ENCODE data around the gene TSKU. TPM values are rescaled to one million over a fixed set of nuclear protein-coding genes. Genes with fewer than 3 reads are reported as not detected.

TSKU gene
- total RNA-seq, 1 donor from 2014 or later = 27.5 TPM

DNA sequence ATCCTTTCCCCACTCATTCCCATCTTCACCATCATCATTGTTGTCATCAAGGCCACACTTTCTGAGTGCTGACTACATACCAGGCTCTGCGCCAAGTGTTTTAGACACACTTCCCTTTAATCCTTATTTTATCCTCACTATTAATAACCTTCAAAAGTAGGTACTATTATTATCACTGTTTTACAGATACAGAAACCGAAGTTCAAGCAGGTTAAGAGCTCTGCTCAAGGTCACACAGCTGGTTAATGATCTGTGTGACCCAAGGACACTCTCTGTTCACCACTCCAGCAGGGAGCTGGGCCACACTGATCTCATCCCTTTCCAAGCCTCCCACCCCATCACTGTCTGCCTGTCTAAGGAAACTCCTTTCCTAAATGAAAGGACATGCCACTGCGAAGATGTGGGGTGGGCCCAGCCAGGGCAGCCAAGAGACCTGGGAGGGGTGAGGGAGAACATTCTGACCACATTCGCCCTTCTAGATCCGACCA, 17.2 kb upstream of the TSKU start:
- TF ChIP-seq, protein P1, sequence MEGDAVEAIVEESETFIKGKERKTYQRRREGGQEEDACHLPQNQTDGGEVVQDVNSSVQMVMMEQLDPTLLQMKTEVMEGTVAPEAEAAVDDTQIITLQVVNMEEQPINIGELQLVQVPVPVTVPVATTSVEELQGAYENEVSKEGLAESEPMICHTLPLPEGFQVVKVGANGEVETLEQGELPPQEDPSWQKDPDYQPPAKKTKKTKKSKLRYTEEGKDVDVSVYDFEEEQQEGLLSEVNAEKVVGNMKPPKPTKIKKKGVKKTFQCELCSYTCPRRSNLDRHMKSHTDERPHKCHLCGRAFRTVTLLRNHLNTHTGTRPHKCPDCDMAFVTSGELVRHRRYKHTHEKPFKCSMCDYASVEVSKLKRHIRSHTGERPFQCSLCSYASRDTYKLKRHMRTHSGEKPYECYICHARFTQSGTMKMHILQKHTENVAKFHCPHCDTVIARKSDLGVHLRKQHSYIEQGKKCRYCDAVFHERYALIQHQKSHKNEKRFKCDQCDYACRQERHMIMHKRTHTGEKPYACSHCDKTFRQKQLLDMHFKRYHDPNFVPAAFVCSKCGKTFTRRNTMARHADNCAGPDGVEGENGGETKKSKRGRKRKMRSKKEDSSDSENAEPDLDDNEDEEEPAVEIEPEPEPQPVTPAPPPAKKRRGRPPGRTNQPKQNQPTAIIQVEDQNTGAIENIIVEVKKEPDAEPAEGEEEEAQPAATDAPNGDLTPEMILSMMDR (conservative IDR thresholded peaks at IDR 0.05) = no peak
- Mint-ChIP-seq H3K9me3 (no peaks in the 10 kb centered on the region), H3K36me3 (ENCODE audit: low read depth) (no peaks in the 10 kb centered on the region), H3K4me1 (peaks cover 10% of the 10 kb centered on the region), H3K4me3 (no peak overlapping the region), H3K27ac (ENCODE audit: unreplicated experiment) (no peak overlapping the region), H3K27me3 (ENCODE audit: low read depth) (no peaks in the 10 kb centered on the region)
- no peak for DNase-seq (ENCODE audit: low read depth, low spot score)

DNA sequence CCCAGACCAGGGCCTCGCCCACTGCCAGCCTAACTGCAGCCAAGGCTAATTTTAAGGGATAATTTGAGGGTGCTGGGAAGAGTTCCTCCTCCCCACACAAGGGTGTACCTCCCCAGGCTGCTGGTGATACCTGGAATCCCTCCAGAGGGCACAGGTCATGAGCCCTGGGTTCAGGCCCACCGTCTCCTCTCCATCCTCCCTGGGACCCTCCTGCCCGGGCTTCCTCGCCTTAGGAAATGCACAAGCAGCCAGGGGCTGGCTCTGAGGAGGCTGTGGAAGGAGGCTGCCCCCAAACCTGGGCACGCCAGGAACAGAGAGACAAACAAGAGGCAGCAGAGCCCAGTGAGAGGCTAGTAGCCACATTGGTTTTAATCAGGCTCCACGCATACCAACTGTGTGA, 16.6 kb upstream of the TSKU start:
- H3K4me3 Mint-ChIP-seq = no peak overlapping the region
- H3K36me3 Mint-ChIP-seq (ENCODE audit: low read depth) = no peaks in the 10 kb centered on the region
- no peak for DNase-seq (ENCODE audit: low read depth, low spot score)
- no peaks in the 10 kb centered on the region for H3K27me3 Mint-ChIP-seq (ENCODE audit: low read depth)
- no peak overlapping the region for H3K27ac Mint-ChIP-seq (ENCODE audit: unreplicated experiment)
- TF ChIP-seq, protein P1 (conservative IDR thresholded peaks at IDR 0.05) = no peak
- peaks cover 10% of the 10 kb centered on the region for H3K4me1 Mint-ChIP-seq
- no peaks in the 10 kb centered on the region for H3K9me3 Mint-ChIP-seq

- Mint-ChIP-seq H3K36me3 (ENCODE audit: low read depth) (no peaks in the 10 kb centered on the region), H3K27ac (ENCODE audit: unreplicated experiment) (no peak overlapping the region), H3K9me3 (no peaks in the 10 kb centered on the region), H3K27me3 (ENCODE audit: low read depth) (no peaks in the 10 kb centered on the region), H3K4me1 (peaks cover 16% of the 10 kb centered on the region), H3K4me3 (no peak overlapping the region)
- no peak for DNase-seq (ENCODE audit: low read depth, low spot score)
- TF ChIP-seq, protein P1 (conservative IDR thresholded peaks at IDR 0.05) = no peak
Measured at GRCh38 chr11:76767659-76768058, 15.5 kb upstream of the TSKU start.

GRCh38 chr11:76768088-76768908, 14.9 kb upstream of the TSKU start:
- H3K4me3 Mint-ChIP-seq = no peak overlapping the region
- peak overlapping the region; percentile 3 for H3K27ac Mint-ChIP-seq (ENCODE audit: unreplicated experiment)
- H3K9me3 Mint-ChIP-seq = no peaks in the 10 kb centered on the region
- no peaks in the 10 kb centered on the region for H3K27me3 Mint-ChIP-seq (ENCODE audit: low read depth)
- no peak for DNase-seq (ENCODE audit: low read depth, low spot score)
- H3K4me1 Mint-ChIP-seq = peaks cover 16% of the 10 kb centered on the region
- no peaks in the 10 kb centered on the region for H3K36me3 Mint-ChIP-seq (ENCODE audit: low read depth)
- TF ChIP-seq, protein P1 (conservative IDR thresholded peaks at IDR 0.05) = no peak

DNA sequence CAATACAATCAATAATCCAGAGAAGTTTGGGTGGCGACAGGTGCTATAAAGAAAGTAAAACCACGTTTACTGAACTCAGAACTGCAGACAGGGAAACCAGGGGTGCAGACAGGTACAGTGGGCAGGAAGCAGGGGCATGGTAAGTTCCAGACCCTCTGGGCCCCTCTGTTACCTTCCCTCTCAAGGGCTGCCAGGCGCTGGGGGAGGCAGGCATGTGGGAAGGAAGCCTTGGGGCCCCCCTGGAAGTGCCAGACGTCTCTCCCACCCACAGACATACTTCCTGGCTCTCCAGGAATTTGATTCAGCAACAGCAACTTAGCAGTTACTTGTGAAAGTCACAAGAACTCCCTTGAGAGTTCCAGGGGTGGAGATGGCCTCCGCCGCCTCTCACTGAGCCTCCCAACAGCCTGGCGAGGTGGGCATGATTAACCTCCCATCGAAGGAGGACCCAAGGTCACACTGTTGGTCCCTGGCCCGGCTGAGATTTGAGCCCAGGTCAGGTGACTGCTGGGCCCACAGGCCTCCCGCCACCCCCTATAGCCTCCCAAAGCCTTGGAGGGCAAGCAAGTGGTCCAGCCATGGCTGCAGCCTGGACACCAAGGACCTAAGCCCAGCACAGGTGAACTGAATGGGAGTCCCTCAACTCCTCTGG, 14.1 kb upstream of the TSKU start:
- Mint-ChIP-seq H3K4me3 (no peak overlapping the region), H3K9me3 (no peaks in the 10 kb centered on the region), H3K4me1 (peaks cover 16% of the 10 kb centered on the region), H3K27ac (ENCODE audit: unreplicated experiment) (peak overlapping the region; percentile 3), H3K27me3 (ENCODE audit: low read depth) (no peaks in the 10 kb centered on the region), H3K36me3 (ENCODE audit: low read depth) (no peaks in the 10 kb centered on the region)
- DNase-seq (ENCODE audit: low read depth, low spot score) = no peak
- TF ChIP-seq, protein P1 (conservative IDR thresholded peaks at IDR 0.05) = no peak
